ENCODE measurements around the gene UTP25. TPM values are rescaled to one million over a fixed set of nuclear protein-coding genes. Genes with fewer than 3 reads are reported as not detected.

Gene UTP25
- polyA plus RNA-seq, 1 donor from 2014 or later = 6.1 TPM

DNA sequence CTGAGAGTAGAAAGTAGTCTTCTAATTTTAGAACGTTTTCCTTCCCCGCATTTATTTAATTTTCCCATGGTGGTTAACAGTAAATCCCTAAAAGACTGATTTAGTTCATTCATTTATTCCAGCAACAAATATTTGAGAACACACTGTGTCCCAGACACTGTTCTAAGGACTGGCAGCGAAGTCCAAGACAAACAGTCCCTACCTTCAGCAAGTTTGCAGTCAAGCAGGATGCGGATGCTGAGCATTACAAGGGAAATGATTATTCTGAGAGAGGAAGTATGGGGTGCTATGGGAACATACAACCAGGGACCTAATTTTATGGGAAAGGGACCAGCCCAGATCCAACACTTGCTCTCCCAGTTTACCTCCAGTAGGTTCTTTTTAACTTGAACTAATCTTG is 42.2 kb upstream of the UTP25 start:
- Histone ChIP-seq H3K9ac (ENCODE audit: low read length) (no peak overlapping the region), H3K4me3 (ENCODE audit: low read length) (no peak overlapping the region), H3F3A (ENCODE audit: insufficient read depth, low read length, poor library complexity, severe bottlenecking) (no peaks in the 10 kb centered on the region), H3K79me2 (replicated peaks; ENCODE audit: insufficient read depth, low read length) (no peaks in the 10 kb centered on the region), H2AFZ (ENCODE audit: low read depth, low read length) (no peak overlapping the region), H3K27me3 (ENCODE audit: insufficient read depth, low read depth, low read length) (peaks cover 8% of the 10 kb centered on the region), H3K9me3 (ENCODE audit: low read length) (no peaks in the 10 kb centered on the region), H3K27ac (ENCODE audit: low read length) (no peak overlapping the region), H3K4me2 (ENCODE audit: low read length) (no peak overlapping the region), H3K9me2 (ENCODE audit: insufficient read depth, low read length) (no peaks in the 10 kb centered on the region), H3K36me3 (ENCODE audit: insufficient read depth, low read length) (no peaks in the 10 kb centered on the region), H4K20me1 (ENCODE audit: insufficient read depth) (no peaks in the 10 kb centered on the region)
- TF ChIP-seq, protein P1, sequence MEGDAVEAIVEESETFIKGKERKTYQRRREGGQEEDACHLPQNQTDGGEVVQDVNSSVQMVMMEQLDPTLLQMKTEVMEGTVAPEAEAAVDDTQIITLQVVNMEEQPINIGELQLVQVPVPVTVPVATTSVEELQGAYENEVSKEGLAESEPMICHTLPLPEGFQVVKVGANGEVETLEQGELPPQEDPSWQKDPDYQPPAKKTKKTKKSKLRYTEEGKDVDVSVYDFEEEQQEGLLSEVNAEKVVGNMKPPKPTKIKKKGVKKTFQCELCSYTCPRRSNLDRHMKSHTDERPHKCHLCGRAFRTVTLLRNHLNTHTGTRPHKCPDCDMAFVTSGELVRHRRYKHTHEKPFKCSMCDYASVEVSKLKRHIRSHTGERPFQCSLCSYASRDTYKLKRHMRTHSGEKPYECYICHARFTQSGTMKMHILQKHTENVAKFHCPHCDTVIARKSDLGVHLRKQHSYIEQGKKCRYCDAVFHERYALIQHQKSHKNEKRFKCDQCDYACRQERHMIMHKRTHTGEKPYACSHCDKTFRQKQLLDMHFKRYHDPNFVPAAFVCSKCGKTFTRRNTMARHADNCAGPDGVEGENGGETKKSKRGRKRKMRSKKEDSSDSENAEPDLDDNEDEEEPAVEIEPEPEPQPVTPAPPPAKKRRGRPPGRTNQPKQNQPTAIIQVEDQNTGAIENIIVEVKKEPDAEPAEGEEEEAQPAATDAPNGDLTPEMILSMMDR (IDR thresholded peaks at IDR 0.05; ENCODE audit: poor library complexity, severe bottlenecking) = no peak
- TF ChIP-seq TAF1 (IDR thresholded peaks at IDR 0.05; ENCODE audit: low read depth) (no peak), MXI1 (conservative IDR thresholded peaks at IDR 0.05; ENCODE audit: poor library complexity, severe bottlenecking) (no peak), EP300 (conservative IDR thresholded peaks at IDR 0.05; ENCODE audit: poor library complexity, severe bottlenecking) (no peak), EZH2 (IDR thresholded peaks at IDR 0.05; ENCODE audit: borderline replicate concordance, insufficient read depth, low read length, poor library complexity, severe bottlenecking) (no peak), SMC3 (conservative IDR thresholded peaks at IDR 0.05; ENCODE audit: poor library complexity) (no peak), POLR2AphosphoS5 (IDR thresholded peaks at IDR 0.05) (no peak), RAD21 (conservative IDR thresholded peaks at IDR 0.05) (no peak)
- TF ChIP-seq, protein P2, sequence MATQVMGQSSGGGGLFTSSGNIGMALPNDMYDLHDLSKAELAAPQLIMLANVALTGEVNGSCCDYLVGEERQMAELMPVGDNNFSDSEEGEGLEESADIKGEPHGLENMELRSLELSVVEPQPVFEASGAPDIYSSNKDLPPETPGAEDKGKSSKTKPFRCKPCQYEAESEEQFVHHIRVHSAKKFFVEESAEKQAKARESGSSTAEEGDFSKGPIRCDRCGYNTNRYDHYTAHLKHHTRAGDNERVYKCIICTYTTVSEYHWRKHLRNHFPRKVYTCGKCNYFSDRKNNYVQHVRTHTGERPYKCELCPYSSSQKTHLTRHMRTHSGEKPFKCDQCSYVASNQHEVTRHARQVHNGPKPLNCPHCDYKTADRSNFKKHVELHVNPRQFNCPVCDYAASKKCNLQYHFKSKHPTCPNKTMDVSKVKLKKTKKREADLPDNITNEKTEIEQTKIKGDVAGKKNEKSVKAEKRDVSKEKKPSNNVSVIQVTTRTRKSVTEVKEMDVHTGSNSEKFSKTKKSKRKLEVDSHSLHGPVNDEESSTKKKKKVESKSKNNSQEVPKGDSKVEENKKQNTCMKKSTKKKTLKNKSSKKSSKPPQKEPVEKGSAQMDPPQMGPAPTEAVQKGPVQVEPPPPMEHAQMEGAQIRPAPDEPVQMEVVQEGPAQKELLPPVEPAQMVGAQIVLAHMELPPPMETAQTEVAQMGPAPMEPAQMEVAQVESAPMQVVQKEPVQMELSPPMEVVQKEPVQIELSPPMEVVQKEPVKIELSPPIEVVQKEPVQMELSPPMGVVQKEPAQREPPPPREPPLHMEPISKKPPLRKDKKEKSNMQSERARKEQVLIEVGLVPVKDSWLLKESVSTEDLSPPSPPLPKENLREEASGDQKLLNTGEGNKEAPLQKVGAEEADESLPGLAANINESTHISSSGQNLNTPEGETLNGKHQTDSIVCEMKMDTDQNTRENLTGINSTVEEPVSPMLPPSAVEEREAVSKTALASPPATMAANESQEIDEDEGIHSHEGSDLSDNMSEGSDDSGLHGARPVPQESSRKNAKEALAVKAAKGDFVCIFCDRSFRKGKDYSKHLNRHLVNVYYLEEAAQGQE (IDR thresholded peaks at IDR 0.05; ENCODE audit: borderline replicate concordance) = no peak

DNA sequence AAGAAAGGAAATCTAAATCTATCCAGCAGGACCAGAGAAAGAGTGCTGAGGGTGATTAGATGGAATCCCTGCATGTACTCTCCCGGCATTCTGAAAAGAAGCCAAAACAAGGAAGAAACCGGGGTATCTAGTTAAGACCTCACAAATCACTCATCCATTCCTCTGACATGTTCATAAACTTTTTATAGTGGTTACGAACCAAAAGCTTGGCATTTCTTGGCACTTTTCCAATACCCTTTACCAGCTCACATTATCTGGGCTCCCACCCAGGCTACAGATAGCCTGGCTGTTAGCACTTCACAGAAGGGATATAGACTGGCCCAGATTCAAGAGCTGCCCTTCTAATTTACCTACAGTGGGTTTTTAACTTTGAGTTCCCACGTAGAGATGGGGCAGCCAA is 41.6 kb upstream of the UTP25 start:
- H3K9me3 ChIP-seq (ENCODE audit: low read length) = no peaks in the 10 kb centered on the region
- no peaks in the 10 kb centered on the region for H3K9me2 ChIP-seq (ENCODE audit: insufficient read depth, low read length)
- no peak overlapping the region for H3K27ac ChIP-seq (ENCODE audit: low read length)
- H4K20me1 ChIP-seq (ENCODE audit: insufficient read depth) = no peaks in the 10 kb centered on the region
- no peaks in the 10 kb centered on the region for H3F3A ChIP-seq (ENCODE audit: insufficient read depth, low read length, poor library complexity, severe bottlenecking)
- H3K4me3 ChIP-seq (ENCODE audit: low read length) = no peak overlapping the region
- H3K79me2 ChIP-seq (replicated peaks; ENCODE audit: insufficient read depth, low read length) = no peaks in the 10 kb centered on the region
- peaks cover 11% of the 10 kb centered on the region for H3K27me3 ChIP-seq (ENCODE audit: insufficient read depth, low read depth, low read length)
- no peak overlapping the region for H3K9ac ChIP-seq (ENCODE audit: low read length)
- no peak overlapping the region for H2AFZ ChIP-seq (ENCODE audit: low read depth, low read length)
- no peak overlapping the region for H3K4me2 ChIP-seq (ENCODE audit: low read length)
- TF ChIP-seq, protein P2 (IDR thresholded peaks at IDR 0.05; ENCODE audit: borderline replicate concordance) = no peak
- TF ChIP-seq EP300 (conservative IDR thresholded peaks at IDR 0.05; ENCODE audit: poor library complexity, severe bottlenecking) (no peak), RAD21 (conservative IDR thresholded peaks at IDR 0.05) (no peak), EZH2 (IDR thresholded peaks at IDR 0.05; ENCODE audit: borderline replicate concordance, insufficient read depth, low read length, poor library complexity, severe bottlenecking) (no peak), POLR2AphosphoS5 (IDR thresholded peaks at IDR 0.05) (no peak), TAF1 (IDR thresholded peaks at IDR 0.05; ENCODE audit: low read depth) (no peak)
- TF ChIP-seq, protein P1 (IDR thresholded peaks at IDR 0.05; ENCODE audit: poor library complexity, severe bottlenecking) = no peak
- no peaks in the 10 kb centered on the region for H3K36me3 ChIP-seq (ENCODE audit: insufficient read depth, low read length)
